Astrocyte of the spinal cord (primary cell): ENCODE data around the gene PLA2G2C.

Source experiments
- DNase-seq: peaks from one replicate; pipeline ENCODE4 v3.0.0; 2011; ENCODE audit warnings: low read depth, low spot score
- H3K4me3 ChIP-seq: 2 replicates; pipeline ENCODE4 v1.5.1; 2011; ENCODE audit warnings: low read depth, mild to moderate bottlenecking, low read length, moderate library complexity
- in situ Hi-C: cut with HindIII; loops from 2 replicates; pipeline ENCODE4 v1.10.0; 2017; ENCODE audit warnings: low sequenced_read_pairs
- TF ChIP-seq, protein P1 (sequence below): IDR thresholded peaks from 2 replicates; pipeline ENCODE4 v1.5.1; 2012; ENCODE audit warnings: low read depth, mild to moderate bottlenecking, low read length, inconsistent platforms

The PLA2G2C gene

DNA sequence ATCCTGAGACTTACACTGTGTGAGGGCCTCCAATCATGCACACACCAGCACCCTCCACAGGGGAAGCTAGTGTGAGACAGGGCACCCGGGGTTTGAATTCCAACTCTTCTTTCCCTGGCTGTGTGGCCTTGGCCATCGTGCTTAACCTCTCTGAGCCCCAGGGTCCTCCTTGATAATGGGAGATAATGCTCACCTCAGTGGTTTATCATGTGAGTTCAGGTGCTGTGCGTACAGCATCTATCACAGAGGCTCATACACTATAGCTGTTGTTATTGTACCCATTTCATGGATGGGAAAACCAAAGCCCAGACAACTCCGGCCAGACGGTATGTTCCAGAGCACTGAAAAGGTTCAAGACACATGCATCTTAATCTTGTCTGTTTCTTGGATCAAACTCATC lies 16.4 kb downstream of the PLA2G2C start:
- in situ Hi-C loops: no loop called here
- H3K4me3 ChIP-seq: no peak overlapping the region
- TF ChIP-seq, protein P1, sequence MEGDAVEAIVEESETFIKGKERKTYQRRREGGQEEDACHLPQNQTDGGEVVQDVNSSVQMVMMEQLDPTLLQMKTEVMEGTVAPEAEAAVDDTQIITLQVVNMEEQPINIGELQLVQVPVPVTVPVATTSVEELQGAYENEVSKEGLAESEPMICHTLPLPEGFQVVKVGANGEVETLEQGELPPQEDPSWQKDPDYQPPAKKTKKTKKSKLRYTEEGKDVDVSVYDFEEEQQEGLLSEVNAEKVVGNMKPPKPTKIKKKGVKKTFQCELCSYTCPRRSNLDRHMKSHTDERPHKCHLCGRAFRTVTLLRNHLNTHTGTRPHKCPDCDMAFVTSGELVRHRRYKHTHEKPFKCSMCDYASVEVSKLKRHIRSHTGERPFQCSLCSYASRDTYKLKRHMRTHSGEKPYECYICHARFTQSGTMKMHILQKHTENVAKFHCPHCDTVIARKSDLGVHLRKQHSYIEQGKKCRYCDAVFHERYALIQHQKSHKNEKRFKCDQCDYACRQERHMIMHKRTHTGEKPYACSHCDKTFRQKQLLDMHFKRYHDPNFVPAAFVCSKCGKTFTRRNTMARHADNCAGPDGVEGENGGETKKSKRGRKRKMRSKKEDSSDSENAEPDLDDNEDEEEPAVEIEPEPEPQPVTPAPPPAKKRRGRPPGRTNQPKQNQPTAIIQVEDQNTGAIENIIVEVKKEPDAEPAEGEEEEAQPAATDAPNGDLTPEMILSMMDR: no peak
- no peak for DNase-seq

DNA sequence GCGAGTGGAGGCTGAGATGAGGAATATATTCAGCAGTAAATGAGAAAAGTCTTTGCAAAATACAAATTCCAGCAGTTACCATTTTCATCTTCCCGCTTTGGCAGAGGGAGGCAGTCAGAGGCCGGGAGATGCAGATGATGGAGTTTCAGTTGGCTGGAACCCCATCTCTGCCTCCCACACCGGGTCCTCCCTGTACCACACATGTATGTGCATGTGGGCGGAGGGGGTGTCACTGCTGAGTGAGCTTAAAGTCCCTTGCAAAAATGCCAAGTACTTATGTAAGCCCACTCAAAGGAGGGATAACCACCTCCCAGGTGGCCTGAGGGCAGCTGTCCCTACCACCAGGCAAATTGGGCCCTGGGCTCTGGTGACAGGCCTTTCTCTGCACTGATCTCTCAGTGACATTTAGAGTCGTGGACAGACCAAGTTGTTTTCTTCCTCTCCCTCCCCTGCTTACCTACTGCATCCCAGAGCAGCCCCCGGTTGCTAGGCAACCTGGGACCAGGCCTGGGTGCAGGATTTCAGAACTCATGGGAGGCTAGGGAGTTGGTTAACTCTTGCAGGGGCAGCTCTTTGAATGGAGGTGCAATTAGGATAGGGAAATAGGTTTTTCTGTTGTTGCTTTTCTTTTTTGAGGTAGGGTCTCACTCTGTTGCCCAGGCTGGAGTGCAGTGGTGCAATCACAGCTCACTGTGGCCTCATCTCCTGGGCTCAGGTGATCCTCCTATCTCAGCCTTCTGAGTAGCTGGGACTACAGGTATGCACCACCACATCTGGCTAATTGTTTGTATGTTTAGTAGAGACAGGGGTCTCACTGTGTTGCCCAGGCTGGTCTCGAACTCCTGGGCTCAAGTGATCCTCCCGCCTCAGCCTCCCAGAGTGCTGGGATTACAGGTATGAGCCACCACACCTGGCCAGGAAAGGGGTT lies 17.5 kb downstream of the PLA2G2C start:
- TF ChIP-seq, protein P1: no peak
- no peak overlapping the region for H3K4me3 ChIP-seq
- in situ Hi-C loops: no loop called here
- no peak for DNase-seq

DNA sequence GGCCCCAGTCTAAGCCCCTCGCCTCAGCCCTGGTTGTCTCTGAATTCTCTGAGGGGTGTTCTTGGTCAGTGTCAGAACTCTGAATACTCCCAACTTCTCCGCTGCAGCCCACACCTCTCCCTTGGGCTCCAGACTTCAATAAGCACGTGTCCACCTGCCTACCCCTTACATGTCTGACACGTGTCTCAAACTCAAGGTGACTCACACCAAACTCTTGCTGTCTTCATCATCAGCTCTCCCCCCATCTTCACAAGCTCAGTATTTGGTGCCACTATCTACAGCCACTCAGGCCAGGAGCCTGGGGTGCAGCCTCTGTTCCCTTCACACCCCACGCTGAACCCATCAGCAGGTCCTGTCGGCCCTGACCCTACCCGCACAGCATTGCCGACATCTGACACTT lies 19.2 kb downstream of the PLA2G2C start:
- TF ChIP-seq, protein P1: no peak
- in situ Hi-C loops: no loop called here
- no peak for DNase-seq
- H3K4me3 ChIP-seq: no peak overlapping the region

DNA sequence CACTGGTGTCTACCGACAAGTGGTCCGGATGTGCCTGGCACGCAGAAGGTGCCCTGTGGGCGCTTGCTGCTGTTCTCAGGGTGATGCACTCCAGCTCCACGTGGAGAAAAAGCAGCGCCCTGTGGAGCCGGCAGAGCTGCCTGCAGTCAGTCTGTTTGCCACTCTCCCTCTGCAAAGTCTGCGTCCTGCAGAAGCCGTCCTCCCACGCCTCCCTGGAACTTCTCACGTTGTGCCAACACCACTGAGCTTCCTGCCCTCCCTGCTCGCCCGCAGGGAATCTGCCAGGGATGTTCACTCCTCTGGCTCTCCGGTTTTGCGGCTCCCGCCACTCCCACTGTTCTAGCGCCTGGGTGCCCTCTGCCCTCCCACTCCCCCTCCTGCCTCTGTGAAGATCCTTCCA lies 20.3 kb downstream of the PLA2G2C start:
- no peak overlapping the region for H3K4me3 ChIP-seq
- TF ChIP-seq, protein P1: no peak
- DNase-seq: no peak
- in situ Hi-C loops: no loop called here

DNA sequence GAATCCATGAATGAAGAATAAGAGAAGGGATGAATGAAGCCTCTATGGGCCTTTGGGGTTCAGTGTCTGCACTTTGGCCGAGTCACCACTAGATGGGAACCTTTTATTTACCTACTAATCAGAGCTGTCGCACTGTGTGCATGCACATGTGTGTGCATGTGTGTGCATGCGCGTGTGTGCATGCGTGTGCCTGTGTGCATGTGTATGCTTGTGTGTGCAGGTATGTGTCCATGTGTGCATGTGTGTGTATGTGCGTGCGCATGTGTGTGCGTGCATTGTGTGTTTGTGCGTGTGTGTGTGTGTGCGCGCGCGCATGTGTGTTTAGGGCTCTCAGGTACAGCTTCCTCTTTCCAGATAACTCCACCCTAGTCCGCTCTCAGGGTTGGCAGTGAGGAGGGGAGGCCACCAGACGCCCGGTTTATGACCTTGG lies 20.8 kb downstream of the PLA2G2C start:
- in situ Hi-C loops: no loop called here
- DNase-seq: no peak
- TF ChIP-seq, protein P1: peak; percentile 39
- no peak overlapping the region for H3K4me3 ChIP-seq

DNA sequence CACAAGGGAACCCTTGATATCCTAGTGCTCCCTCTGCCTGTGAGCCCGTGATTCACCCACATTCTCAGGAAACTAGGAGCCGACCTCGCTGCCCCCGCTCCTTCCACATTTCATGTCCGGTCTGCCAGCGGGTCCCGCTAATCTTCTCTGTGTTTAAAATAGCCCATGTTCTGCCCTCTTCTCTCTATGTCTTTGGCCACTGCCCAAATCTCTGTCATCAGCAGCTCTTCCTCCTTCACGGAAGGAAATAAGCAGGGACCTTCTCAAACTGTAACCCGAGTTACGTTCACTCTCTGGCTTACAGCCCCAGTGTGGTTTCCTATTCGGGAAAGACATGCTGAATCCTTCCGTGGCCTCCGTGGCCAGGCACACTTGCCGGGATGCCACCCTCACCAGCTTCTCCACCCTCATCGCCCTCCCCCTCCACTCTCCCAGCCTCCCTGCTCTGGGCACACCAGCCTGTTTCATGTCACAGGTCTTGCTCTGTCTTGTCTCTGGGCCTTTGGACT lies 21.6 kb downstream of the PLA2G2C start:
- in situ Hi-C loops: no loop called here
- DNase-seq: no peak
- no peak overlapping the region for H3K4me3 ChIP-seq
- TF ChIP-seq, protein P1: no peak
